Trophoblast cell (in vitro differentiated cells and primary cell): Measurements from ENCODE around the gene ZNF598. TPM values are rescaled to one million over a fixed set of nuclear protein-coding genes. Genes with fewer than 3 reads are reported as not detected.

Source experiments
- DNase-seq, 2 donors: peaks; one replicate each; pipeline ENCODE4 v3.0.0-alpha.2; 2016
- H2AFZ ChIP-seq: 2 replicates; pipeline ENCODE4 v1.6.1; 2013; ENCODE audit warnings: low read length, moderate library complexity, mild to moderate bottlenecking; ENCODE audit not compliant: insufficient read depth, poor library complexity
- H2AK5ac ChIP-seq: 2 replicates; pipeline ENCODE4 v1.6.1; 2013; ENCODE audit warnings: mild to moderate bottlenecking, low read length
- H2BK120ac ChIP-seq: 2 replicates; pipeline ENCODE4 v1.6.1; 2013; ENCODE audit warnings: low read length, mild to moderate bottlenecking, moderate library complexity; ENCODE audit not compliant: insufficient read depth, poor library complexity
- H2BK12ac ChIP-seq: 2 replicates; pipeline ENCODE4 v1.6.1; 2013; ENCODE audit warnings: mild to moderate bottlenecking, low read length, moderate library complexity
- H2BK5ac ChIP-seq: 2 replicates; pipeline ENCODE4 v1.6.1; 2013; ENCODE audit warnings: low read length, low read depth, moderate library complexity, mild to moderate bottlenecking; ENCODE audit not compliant: poor library complexity
- H3K14ac ChIP-seq: 2 replicates; pipeline ENCODE4 v1.6.1; 2013; ENCODE audit warnings: mild to moderate bottlenecking, low read length
- H3K18ac ChIP-seq: 2 replicates; pipeline ENCODE4 v1.6.1; 2013; ENCODE audit warnings: mild to moderate bottlenecking, low read length
- H3K23ac ChIP-seq: 2 replicates; pipeline ENCODE4 v1.6.1; 2013; ENCODE audit warnings: low read length
- H3K27ac ChIP-seq: 2 replicates; pipeline ENCODE4 v1.5.1; 2013; ENCODE audit warnings: low read depth, mild to moderate bottlenecking, inconsistent platforms, low read length, moderate library complexity
- H3K27me3 ChIP-seq: 2 replicates; pipeline ENCODE4 v1.6.1; 2013; ENCODE audit warnings: inconsistent platforms, mild to moderate bottlenecking, low read length, moderate library complexity; ENCODE audit not compliant: insufficient read depth
- H3K36me3 ChIP-seq, 2 experiments: 1 replicate in 1 of 2; 2 replicates in 1 of 2; pipeline ENCODE4 v1.6.1; 2013; ENCODE audit warnings: low read length in 2 of 2, mild to moderate bottlenecking in 2 of 2, moderate library complexity in 1 of 2; ENCODE audit not compliant: insufficient read depth in 2 of 2, control insufficient read depth in 1 of 2
- H3K4ac ChIP-seq: 2 replicates; pipeline ENCODE4 v1.6.1; 2013; ENCODE audit warnings: low read depth, mild to moderate bottlenecking, low read length, moderate library complexity
- H3K4me1 ChIP-seq, 2 experiments: 1 replicate in 1 of 2; 2 replicates in 1 of 2; pipeline ENCODE4 v1.6.1; 2013; ENCODE audit warnings: low read length in 2 of 2, mild to moderate bottlenecking in 2 of 2, moderate library complexity in 1 of 2; ENCODE audit not compliant: insufficient read depth in 2 of 2, control insufficient read depth in 1 of 2
- H3K4me2 ChIP-seq: 2 replicates; pipeline ENCODE4 v1.6.1; 2013; ENCODE audit warnings: inconsistent platforms, mild to moderate bottlenecking, low read length, moderate library complexity
- H3K4me3 ChIP-seq: 2 replicates; pipeline ENCODE4 v1.5.1; 2013; ENCODE audit warnings: mild to moderate bottlenecking, low read depth, low read length, inconsistent platforms
- H3K79me1 ChIP-seq: one replicate; pipeline ENCODE4 v1.6.1; 2013; ENCODE audit warnings: low read length
- H3K79me2 ChIP-seq: 2 replicates; pipeline ENCODE4 v1.6.1; 2013; ENCODE audit warnings: low read length, mild to moderate bottlenecking; ENCODE audit not compliant: control insufficient read depth, insufficient read depth, poor library complexity
- H3K9ac ChIP-seq: 2 replicates; pipeline ENCODE4 v1.6.1; 2013; ENCODE audit warnings: mild to moderate bottlenecking, low read length
- H3K9me3 ChIP-seq: 2 replicates; pipeline ENCODE4 v1.6.1; 2013; ENCODE audit warnings: low read depth, mild to moderate bottlenecking, control low read depth, inconsistent platforms, low read length; ENCODE audit not compliant: insufficient read depth
- H4K12ac ChIP-seq: 2 replicates; pipeline ENCODE4 v1.6.1; 2013; ENCODE audit warnings: low read depth, mild to moderate bottlenecking, low read length, moderate library complexity
- H4K8ac ChIP-seq: 2 replicates; pipeline ENCODE4 v1.6.1; 2013; ENCODE audit warnings: low read depth, mild to moderate bottlenecking, low read length, moderate library complexity
- H4K91ac ChIP-seq: one replicate; pipeline ENCODE4 v1.6.1; 2013; ENCODE audit warnings: low read depth, mild to moderate bottlenecking, low read length, moderate library complexity
- WGBS: extraction: QIAGEN DNeasy Blood & Tissue Kit; methylation state at CpG from one replicate; pipeline ENCODE4 v1.1.7; 2013; ENCODE audit warnings: missing lambda C conversion rate; ENCODE audit not compliant: insufficient read length, insufficient coverage; ENCODE audit errors: extremely low coverage; 5-methylcytosine and 5-hydroxymethylcytosine counted together
- polyA plus RNA-seq: library from polyadenylated mRNA; stranded (reverse); fragments of 200-250 nt; gene quantifications from 2 replicates; pipeline ENCODE4 v1.2.3, GENCODE V29; 2013

ZNF598 gene
- polyA plus RNA-seq = 29.9 and 32.0 TPM in 2 replicates

DNA sequence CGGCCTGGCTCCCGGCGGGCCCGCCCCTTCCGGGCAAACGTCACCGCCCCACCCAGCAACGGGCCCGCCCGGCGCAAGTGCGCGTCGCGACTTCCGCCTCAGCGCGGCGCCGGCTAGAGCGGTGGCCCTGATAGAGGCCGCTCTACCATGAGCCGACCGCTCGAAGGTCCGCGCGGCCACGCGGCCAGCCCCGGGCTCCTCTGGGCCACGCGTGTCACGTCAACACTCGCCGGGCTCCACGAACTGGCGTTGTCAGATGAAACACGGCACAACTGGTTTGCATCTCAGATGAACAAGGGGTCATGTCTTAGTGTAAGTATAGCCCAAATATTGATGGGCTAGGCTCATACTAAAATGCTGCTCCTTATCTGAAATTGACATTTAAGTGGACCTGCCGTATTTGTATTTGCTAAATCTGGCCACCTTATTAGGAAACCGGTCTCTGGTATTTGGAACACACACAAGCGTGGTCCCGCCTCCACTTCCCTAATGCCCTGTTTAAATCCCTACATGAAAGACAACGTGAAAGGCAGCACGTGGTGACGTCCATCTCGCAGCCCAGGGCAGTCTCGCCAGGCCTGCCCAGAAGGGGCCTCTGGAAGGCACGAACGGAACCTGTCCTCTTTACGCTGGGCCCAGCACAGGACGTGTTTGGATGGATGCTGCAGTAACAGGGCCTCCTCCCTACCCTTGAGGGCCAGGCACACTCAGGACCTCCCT, at the start of gene ZNF598:
TSS of gene ZNF598 (minus strand) at position 31 of the 720 bp plus-strand sequence.
- H3K4me3 ChIP-seq = peak within 1 kb of the TSS; percentile 96
- H3K23ac ChIP-seq = no peak within 1 kb of the TSS
- H2BK5ac ChIP-seq = peak within 1 kb of the TSS; percentile 62
- H2AFZ ChIP-seq = peak within 1 kb of the TSS; percentile 50
- peak within 1 kb of the TSS; percentile 90 for H4K12ac ChIP-seq
- H3K27ac ChIP-seq = peak within 1 kb of the TSS; percentile 40
- peak within 1 kb of the TSS; percentile 99 for H3K9ac ChIP-seq
- peaks cover 1% of the 10 kb centered on the region for H3K9me3 ChIP-seq
- peaks cover 13% of the 10 kb centered on the region for H3K79me2 ChIP-seq
- H3K36me3 ChIP-seq = peaks cover 6 to 9% of the 10 kb centered on the region in 2 experiments
- no peaks in the 10 kb centered on the region for H3K27me3 ChIP-seq
- H2AK5ac ChIP-seq = peak within 1 kb of the TSS; percentile 88
- H3K18ac ChIP-seq = peak within 1 kb of the TSS; percentile 81
- H2BK120ac ChIP-seq = peak within 1 kb of the TSS; percentile 52
- H2BK12ac ChIP-seq = no peak within 1 kb of the TSS
- peak within 1 kb of the TSS; percentile 88 for H3K14ac ChIP-seq
- WGBS = no CpG with 5 or more reads among the region's 52 CpGs
- H4K91ac ChIP-seq = peak within 1 kb of the TSS; percentile 87
- H4K8ac ChIP-seq = peak within 1 kb of the TSS; percentile 89
- peak; percentile 83 to 92 for DNase-seq
- H3K4me2 ChIP-seq = peak within 1 kb of the TSS; percentile 85
- peak within 1 kb of the TSS; percentile 68 for H3K4ac ChIP-seq
- H3K4me1 ChIP-seq = peaks cover 8 to 21% of the 10 kb centered on the region in 2 experiments
- H3K79me1 ChIP-seq = peaks cover 7% of the 10 kb centered on the region

DNA sequence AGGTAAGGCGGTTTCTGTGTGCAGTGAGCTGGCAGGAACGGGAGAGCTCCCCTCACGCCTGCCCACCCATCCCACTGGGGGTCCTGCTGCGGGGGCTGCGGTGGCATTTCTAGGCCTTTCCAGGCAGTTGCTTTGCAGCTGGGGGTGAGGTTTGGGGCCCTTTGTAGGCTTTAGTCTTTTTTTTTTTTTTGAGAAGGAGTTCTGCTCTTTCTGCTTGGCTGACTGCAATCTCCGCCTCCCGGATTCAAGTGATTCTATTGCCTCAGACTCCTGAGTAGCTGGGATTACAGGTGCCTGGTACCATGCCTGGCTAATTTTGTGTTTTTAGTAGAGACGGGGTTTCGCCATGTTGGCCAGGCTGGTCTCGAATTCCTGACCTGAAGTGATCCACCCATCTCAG, 49.3 kb upstream of the ZNF598 start:
- Histone ChIP-seq H3K4ac (no peak overlapping the region), H4K91ac (no peak overlapping the region), H3K9me3 (peaks cover 4% of the 10 kb centered on the region), H3K18ac (no peak overlapping the region), H2AK5ac (no peak overlapping the region), H2BK120ac (no peak overlapping the region), H3K9ac (no peak overlapping the region), H2BK12ac (no peak overlapping the region), H3K4me1 (no peaks in the 10 kb centered on the region), H4K8ac (no peak overlapping the region), H3K4me3 (no peak overlapping the region), H3K27ac (no peak overlapping the region), H2BK5ac (no peak overlapping the region), H3K79me2 (no peaks in the 10 kb centered on the region), H2AFZ (no peak overlapping the region), H3K14ac (no peak overlapping the region), H4K12ac (no peak overlapping the region), H3K27me3 (no peaks in the 10 kb centered on the region), H3K36me3 (peaks cover 71 to 75% of the 10 kb centered on the region in 2 experiments), H3K23ac (no peak overlapping the region), H3K79me1 (no peaks in the 10 kb centered on the region), H3K4me2 (no peak overlapping the region)
- DNase-seq = no peak
- WGBS = no CpG with 5 or more reads among the region's 10 CpGs

- H3K27ac ChIP-seq = no peak overlapping the region
- peaks cover 6% of the 10 kb centered on the region for H3K9me3 ChIP-seq
- H4K8ac ChIP-seq = no peak overlapping the region
- H3K36me3 ChIP-seq = peaks cover 71 to 75% of the 10 kb centered on the region in 2 experiments
- no peaks in the 10 kb centered on the region for H3K4me1 ChIP-seq
- no peak overlapping the region for H2BK12ac ChIP-seq
- no peak for DNase-seq
- WGBS = no CpG with 5 or more reads among the region's 13 CpGs
- no peak overlapping the region for H3K4me3 ChIP-seq
- H3K4ac ChIP-seq = no peak overlapping the region
- no peak overlapping the region for H3K14ac ChIP-seq
- no peak overlapping the region for H3K9ac ChIP-seq
- no peak overlapping the region for H2AK5ac ChIP-seq
- no peak overlapping the region for H3K23ac ChIP-seq
- H4K91ac ChIP-seq = no peak overlapping the region
- H2BK5ac ChIP-seq = no peak overlapping the region
- H3K18ac ChIP-seq = no peak overlapping the region
- H4K12ac ChIP-seq = no peak overlapping the region
- H3K79me1 ChIP-seq = no peaks in the 10 kb centered on the region
- H3K4me2 ChIP-seq = no peak overlapping the region
- no peaks in the 10 kb centered on the region for H3K79me2 ChIP-seq
- H2AFZ ChIP-seq = no peak overlapping the region
- no peaks in the 10 kb centered on the region for H3K27me3 ChIP-seq
- no peak overlapping the region for H2BK120ac ChIP-seq
These were observed 48.8 kb upstream of the ZNF598 start for GRCh38 chr16:2058420-2058819.

DNA sequence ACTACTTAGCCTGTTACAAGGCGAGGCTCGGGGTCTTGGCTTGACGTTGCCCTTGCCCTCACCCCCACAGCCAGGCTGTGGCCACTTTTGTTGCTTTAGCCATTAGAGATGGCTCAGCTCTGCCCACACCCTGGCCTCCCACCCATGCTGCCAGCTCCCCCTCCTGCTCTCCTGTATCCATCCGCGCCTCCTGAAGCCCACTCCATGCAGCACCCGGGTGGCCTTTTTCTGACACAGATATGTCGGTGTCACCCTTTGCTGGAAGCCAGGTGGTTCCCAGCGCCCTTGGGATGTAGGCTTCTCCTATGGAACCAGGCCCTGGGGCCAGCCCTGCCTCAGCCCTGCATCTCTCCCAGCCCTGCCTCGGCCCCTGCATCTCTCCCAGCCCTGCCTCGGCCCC, 47.8 kb upstream of the ZNF598 start:
- no peaks in the 10 kb centered on the region for H3K4me1 ChIP-seq
- H3K4ac ChIP-seq = no peak overlapping the region
- H3K9ac ChIP-seq = no peak overlapping the region
- no peak overlapping the region for H3K4me2 ChIP-seq
- peaks cover 6% of the 10 kb centered on the region for H3K9me3 ChIP-seq
- H2AK5ac ChIP-seq = no peak overlapping the region
- H3K4me3 ChIP-seq = no peak overlapping the region
- no peak overlapping the region for H2BK12ac ChIP-seq
- no peak overlapping the region for H3K23ac ChIP-seq
- no peak overlapping the region for H4K12ac ChIP-seq
- H3K18ac ChIP-seq = no peak overlapping the region
- no peak overlapping the region for H2BK5ac ChIP-seq
- H2AFZ ChIP-seq = no peak overlapping the region
- H3K27ac ChIP-seq = no peak overlapping the region
- WGBS = no CpG with 5 or more reads among the region's 10 CpGs
- H3K27me3 ChIP-seq = no peaks in the 10 kb centered on the region
- no peak overlapping the region for H2BK120ac ChIP-seq
- no peak overlapping the region for H3K14ac ChIP-seq
- H3K79me2 ChIP-seq = no peaks in the 10 kb centered on the region
- H4K91ac ChIP-seq = no peak overlapping the region
- H4K8ac ChIP-seq = no peak overlapping the region
- DNase-seq = no peak
- no peaks in the 10 kb centered on the region for H3K79me1 ChIP-seq
- peaks cover 71 to 75% of the 10 kb centered on the region in 2 experiments for H3K36me3 ChIP-seq
